Pancreas (tissue), 10 donors: ENCODE results near the gene URB1. TPM values are rescaled to one million over a fixed set of nuclear protein-coding genes. Genes with fewer than 3 reads are reported as not detected.
A peak's percentile ranks its signal among the peaks of the same experiment; 100 is the strongest.

Experiments
- ATAC-seq, 4 donors: fragments of 200-7000 bp; cut with Tn5 transposase; one replicate each; pipeline versions ENCODE4 v1.8.0 to v1.9.1; 2020; ENCODE audit warnings: mild to moderate bottlenecking in 4 of 4, moderate library complexity in 4 of 4
- DNase-seq, 6 donors: peaks; one replicate each; pipeline ENCODE4 v3.0.0-alpha.2; 2020
- FAIRE-seq: peaks from 2 replicates; lab custom pipeline; 2012; peaks lifted over from hg19 to GRCh38; lab: Jason Lieb, UNC
- H3K27ac ChIP-seq, 4 donors: fragments of 200-600 bp; sonication (generic); 1 replicate in 3 of 4; 2 replicates in 1 of 4; pipeline versions ENCODE4 v1.5.0 to v1.8.0; 2020
- H3K27me3 ChIP-seq, 4 donors: fragments of 200-600 bp; one replicate each; pipeline ENCODE4 v1.8.0; 2021
- H3K36me3 ChIP-seq, 3 donors: fragments of 200-600 bp; sonication (generic) in 1 of 3; one replicate each; pipeline versions ENCODE4 v1.5.0 to v1.8.0; 2020 to 2021
- H3K4me1 ChIP-seq, 3 donors: fragments of 200-600 bp; one replicate each; pipeline ENCODE4 v1.8.0; 2021
- H3K4me3 ChIP-seq, 4 donors: fragments of 200-600 bp; sonication (generic) in 2 of 4; one replicate each; pipeline versions ENCODE4 v1.5.0 to v1.8.0; 2020 to 2021
- H3K9me3 ChIP-seq, 4 donors: fragments of 200-600 bp; one replicate each; pipeline ENCODE4 v1.8.0; 2021
- WGBS, 2 donors: extraction: QIAGEN DNeasy Blood & Tissue Kit; methylation state at CpG; one replicate each; pipeline ENCODE4 v1.1.7; 2013; 5-methylcytosine and 5-hydroxymethylcytosine counted together
- intact Hi-C, 3 donors: fragments of 100-400 bp; cut with DNase I; formaldehyde crosslinking; loops; one replicate each; pipeline versions ENCODE4 v1.11.1 to v1.14.2; 2022
- polyA plus RNA-seq, 2 donors: library from polyadenylated mRNA; stranded (reverse); fragments of 200-250 nt; gene quantifications; one replicate each; pipeline ENCODE4 v1.2.3, GENCODE V29; 2013
- total RNA-seq, 6 donors: library from RNA; stranded (reverse); fragmentation: NEBNext Ultra II Directional in 4 of 6; extraction: Animal tissue kit (Norgen Biotek cat#: 25700) in 4 of 6; gene quantifications; one replicate each; pipeline versions ENCODE4 v1.2.1 to v1.2.4, GENCODE V29; 2021 to 2023
- TF ChIP-seq, protein P1 (sequence below), 4 donors: fragments of 200-600 bp; sonication (generic) in 3 of 4; IDR thresholded peaks; one replicate each; pipeline versions ENCODE4 v1.5.0 to v1.8.0; 2021; ENCODE audit warnings: antibody characterized with exemption in 4 of 4
- donor health status: healthy with polysubstance abuse.
- donor health status: DM: no; HTN: no; CAD: no; lungs with moderate emphysema.
- donor health status: DM: no; HTN: no; CAD: no.
- donor health status: control.
- donor health status: control.
- donor health status: Bipolar disorder and iron deficiency.
- donor health status: DM: yes; HTN: yes; CAD: no.
- donor health status: DM: no; HTN: no; CAD: no.
- donor health status: DM: no; HTN: no; CAD: no.
- donor health status: DM: yes; HTN: yes; CAD: no.

Gene URB1
- total and polyA plus RNA-seq, 8 donors = 2.9 to 11.0 (median 7.3) TPM

DNA sequence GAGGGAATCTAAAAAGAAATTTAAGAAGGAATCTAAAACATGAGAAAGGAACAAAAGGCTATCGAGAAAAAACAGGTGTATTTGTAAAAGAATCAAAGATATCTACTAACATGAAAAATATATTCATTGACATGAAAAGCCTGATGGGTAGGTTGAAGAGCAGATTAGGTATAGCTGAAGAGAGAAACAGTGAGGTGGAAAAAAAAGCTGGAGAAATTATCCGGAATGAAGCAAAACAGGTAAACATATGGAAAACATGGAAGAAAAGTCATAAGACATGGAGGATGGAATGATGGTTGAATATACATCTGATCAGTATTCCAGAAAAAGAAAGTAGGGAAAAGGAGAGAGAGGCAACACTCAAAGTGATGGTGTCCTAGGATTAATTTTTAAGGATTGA is 29.3 kb upstream of the URB1 start:
- H3K9me3 ChIP-seq = no peaks in the 10 kb centered on the region
- TF ChIP-seq, protein P1, sequence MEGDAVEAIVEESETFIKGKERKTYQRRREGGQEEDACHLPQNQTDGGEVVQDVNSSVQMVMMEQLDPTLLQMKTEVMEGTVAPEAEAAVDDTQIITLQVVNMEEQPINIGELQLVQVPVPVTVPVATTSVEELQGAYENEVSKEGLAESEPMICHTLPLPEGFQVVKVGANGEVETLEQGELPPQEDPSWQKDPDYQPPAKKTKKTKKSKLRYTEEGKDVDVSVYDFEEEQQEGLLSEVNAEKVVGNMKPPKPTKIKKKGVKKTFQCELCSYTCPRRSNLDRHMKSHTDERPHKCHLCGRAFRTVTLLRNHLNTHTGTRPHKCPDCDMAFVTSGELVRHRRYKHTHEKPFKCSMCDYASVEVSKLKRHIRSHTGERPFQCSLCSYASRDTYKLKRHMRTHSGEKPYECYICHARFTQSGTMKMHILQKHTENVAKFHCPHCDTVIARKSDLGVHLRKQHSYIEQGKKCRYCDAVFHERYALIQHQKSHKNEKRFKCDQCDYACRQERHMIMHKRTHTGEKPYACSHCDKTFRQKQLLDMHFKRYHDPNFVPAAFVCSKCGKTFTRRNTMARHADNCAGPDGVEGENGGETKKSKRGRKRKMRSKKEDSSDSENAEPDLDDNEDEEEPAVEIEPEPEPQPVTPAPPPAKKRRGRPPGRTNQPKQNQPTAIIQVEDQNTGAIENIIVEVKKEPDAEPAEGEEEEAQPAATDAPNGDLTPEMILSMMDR (IDR thresholded peaks at IDR 0.05) = no peak
- FAIRE-seq (no peak), ATAC-seq (no peak), DNase-seq (no peak)
- H3K4me3 ChIP-seq = no peak overlapping the region
- WGBS, 2 donors = 98 to 99% methylated on average over 2 of the region's 2 CpGs
- intact Hi-C loops = no loop called here
- no peaks in the 10 kb centered on the region for H3K27me3 ChIP-seq
- H3K27ac ChIP-seq = no peak overlapping the region
- H3K36me3 ChIP-seq = no peaks in the 10 kb centered on the region
- H3K4me1 ChIP-seq = no peaks in the 10 kb centered on the region

DNA sequence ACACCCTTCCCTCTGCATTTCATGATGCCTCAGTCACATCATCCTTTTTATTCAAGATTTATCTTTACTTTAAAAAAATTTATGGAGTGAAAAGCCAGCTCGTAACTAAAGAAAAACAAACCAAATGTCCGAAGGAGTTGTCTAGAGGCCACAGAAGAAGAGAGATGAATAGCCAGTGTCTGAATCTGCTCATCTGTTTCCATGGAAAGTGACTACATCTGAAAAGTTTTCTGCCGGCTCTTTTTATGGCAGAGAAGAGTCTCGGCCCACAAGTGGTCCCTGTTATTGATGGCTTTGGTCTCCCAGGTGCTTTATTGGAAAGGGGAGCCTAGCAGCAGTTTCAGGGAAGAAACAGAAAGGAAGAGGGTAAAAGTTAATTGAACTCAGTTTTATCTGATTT is 25.3 kb upstream of the URB1 start:
- DNase-seq = no peak
- Histone ChIP-seq H3K4me1 (peaks cover 0 to 4% (median 0%) of the 10 kb centered on the region in 3 donors), H3K27ac (no peak overlapping the region), H3K9me3 (no peaks in the 10 kb centered on the region), H3K27me3 (no peaks in the 10 kb centered on the region), H3K4me3 (no peak overlapping the region), H3K36me3 (no peaks in the 10 kb centered on the region)
- intact Hi-C loops = no loop called here
- 79 to 84% methylated on average over 4 of the region's 4 CpGs for WGBS, 2 donors
- FAIRE-seq = no peak
- no peak for ATAC-seq
- TF ChIP-seq, protein P1 (IDR thresholded peaks at IDR 0.05) = no peak

DNA sequence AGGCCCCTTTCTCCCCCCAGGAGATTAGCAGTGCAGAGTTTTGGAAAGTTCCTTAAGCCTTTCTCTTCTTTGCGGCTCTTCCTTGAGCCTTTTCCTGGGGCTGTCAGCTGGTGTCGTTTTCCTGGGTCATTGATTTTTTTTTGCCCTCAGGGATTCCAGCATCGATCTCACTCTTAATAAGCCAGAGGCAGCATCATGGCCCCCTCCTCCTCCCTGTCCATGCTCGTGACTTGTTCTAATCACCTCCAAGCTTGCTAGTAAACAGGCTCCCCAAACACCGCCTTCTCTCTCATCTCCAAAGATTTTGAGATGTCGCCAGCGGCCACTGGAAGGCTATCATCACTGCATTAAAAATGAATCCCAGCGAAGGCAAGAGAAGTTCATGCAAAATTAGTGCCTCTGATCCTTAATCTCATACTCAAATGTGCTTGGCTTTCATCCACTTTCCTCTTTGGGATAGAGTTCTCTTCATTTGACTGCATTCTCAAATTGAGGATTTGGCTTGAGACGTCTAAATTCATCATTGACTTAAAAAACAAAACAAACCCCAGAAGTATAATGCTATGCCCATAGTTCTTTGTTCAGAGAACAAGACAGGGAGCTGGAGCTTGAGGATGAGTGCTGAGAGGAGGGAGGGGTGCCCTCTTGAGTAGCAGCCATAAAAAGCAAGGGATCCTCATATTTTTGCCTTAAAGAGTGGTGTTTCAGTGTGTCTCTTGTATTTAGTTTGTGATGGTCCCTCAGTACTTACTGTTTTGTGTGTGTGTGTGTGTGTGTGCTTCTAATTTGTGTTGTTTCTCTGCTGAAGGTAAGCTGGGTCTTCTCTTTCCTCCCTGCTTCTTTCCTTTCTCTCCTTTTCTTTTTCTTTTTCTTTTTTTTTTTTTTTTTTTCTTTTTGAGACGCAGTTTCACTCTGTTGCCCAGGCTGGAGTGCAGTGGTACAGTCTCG is 22.9 kb upstream of the URB1 start:
- Histone ChIP-seq H3K27me3 (no peaks in the 10 kb centered on the region), H3K36me3 (no peaks in the 10 kb centered on the region), H3K4me1 (peaks cover 0 to 10% (median 6%) of the 10 kb centered on the region in 3 donors), H3K27ac (peak overlapping the region in 1 of 4 donors; percentile 39), H3K4me3 (no peak overlapping the region), H3K9me3 (no peaks in the 10 kb centered on the region)
- ATAC-seq (no peak), FAIRE-seq (no peak), DNase-seq (no peak)
- TF ChIP-seq, protein P1 (IDR thresholded peaks at IDR 0.05) = no peak
- intact Hi-C loops = no loop called here
- 67 to 70% methylated on average over 11 of the region's 11 CpGs for WGBS, 2 donors

DNA sequence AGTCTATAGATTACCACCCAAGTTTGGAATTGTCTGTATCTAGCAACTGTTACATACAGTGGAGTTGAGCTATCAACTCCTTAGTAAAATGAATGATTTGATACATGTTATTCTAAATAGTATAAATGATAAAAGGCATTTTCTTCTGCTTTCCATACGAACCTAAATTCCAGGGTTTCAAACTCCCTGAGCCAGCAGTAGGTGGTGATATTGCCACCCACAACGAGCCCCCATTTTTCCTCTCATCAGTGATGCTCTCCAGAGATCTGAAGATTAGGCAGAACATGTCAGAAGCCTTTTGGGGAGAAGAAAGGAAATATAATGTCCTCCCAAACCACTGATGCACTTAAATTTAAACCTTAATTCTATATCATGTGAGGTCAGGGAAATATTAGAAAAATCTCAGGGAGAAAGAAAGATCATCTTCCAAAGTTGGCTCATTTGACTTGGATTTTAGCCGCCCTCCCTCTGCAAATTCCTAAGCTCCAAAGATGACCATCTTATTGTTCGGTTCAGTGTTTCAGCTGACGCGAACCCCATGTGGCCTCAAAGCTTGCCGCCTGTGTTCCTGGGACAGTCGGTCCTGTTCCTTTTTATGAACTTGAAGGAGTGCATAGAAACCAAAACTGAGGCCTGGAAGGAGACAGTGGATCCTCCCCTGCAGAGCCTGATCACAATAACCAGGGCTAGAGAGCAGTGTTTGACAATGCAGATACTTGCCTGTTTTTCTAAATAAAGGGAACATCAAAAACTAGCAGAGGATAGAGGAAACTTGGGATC is 22.0 kb upstream of the URB1 start:
- no peaks in the 10 kb centered on the region for H3K9me3 ChIP-seq
- peak overlapping the region in 1 of 4 donors; percentile 79 for H3K4me3 ChIP-seq
- no peak for FAIRE-seq
- H3K4me1 ChIP-seq = peaks cover 0 to 10% (median 6%) of the 10 kb centered on the region in 3 donors
- no peaks in the 10 kb centered on the region for H3K27me3 ChIP-seq
- intact Hi-C loops = loop anchor here in 1 of 3 donors (5.0 kb wide), 1 partner anchor 158 kb away; no protein-coding TSS in a partner anchor
- WGBS, 2 donors = 71 to 76% methylated on average over 8 of the region's 8 CpGs
- peak overlapping the region in 2 of 4 donors; percentile 93 to 94 for H3K27ac ChIP-seq
- no peak for ATAC-seq
- TF ChIP-seq, protein P1 (IDR thresholded peaks at IDR 0.05) = peak in 1 of 4 donors; percentile 6
- no peak for DNase-seq
- H3K36me3 ChIP-seq = no peaks in the 10 kb centered on the region
